ENCODE results near the gene COX6A2.

GRCh38 chr16:31417916-31418315, 10.2 kb downstream of the COX6A2 start:
- TF ChIP-seq CTCF (IDR thresholded peaks at IDR 0.05) (no peak), POLR2A (IDR thresholded peaks at IDR 0.05) (no peak)

Measured in gastroesophageal sphincter (tissue), 3 donors.